OCI-LY1 (cell line): ENCODE measurements around the gene DUOX1.

Source experiments
- H2AFZ ChIP-seq: fragments of 200-600 bp; sonication (generic), shearing (Covaris generic); 2 replicates; pipeline ENCODE4 v1.6.0; 2014; ENCODE audit warnings: antibody characterized with exemption, mild to moderate bottlenecking, low read length
- H3F3A ChIP-seq: fragments of 200-600 bp; sonication (generic), shearing (Covaris generic); 2 replicates; pipeline ENCODE4 v1.6.0; 2014; ENCODE audit warnings: mild to moderate bottlenecking, antibody characterized with exemption, low read length, moderate library complexity; ENCODE audit not compliant: insufficient read depth
- H3K27ac ChIP-seq: fragments of 200-600 bp; sonication (generic); 2 replicates; pipeline ENCODE4 v1.5.1; 2014; ENCODE audit warnings: low read length, mixed run types, mild to moderate bottlenecking, low read depth; ENCODE audit not compliant: poor library complexity, severe bottlenecking
- H3K27me3 ChIP-seq: fragments of 200-600 bp; sonication (generic); 2 replicates; pipeline ENCODE4 v1.6.0; 2014; ENCODE audit warnings: antibody characterized with exemption, mild to moderate bottlenecking, low read length, moderate library complexity; ENCODE audit not compliant: insufficient read depth
- H3K36me3 ChIP-seq: fragments of 200-600 bp; sonication (generic); 2 replicates; pipeline ENCODE4 v1.6.1; 2014; ENCODE audit warnings: mild to moderate bottlenecking, antibody characterized with exemption, low read length, moderate library complexity, mixed read lengths; ENCODE audit not compliant: insufficient read depth
- H3K4me1 ChIP-seq: fragments of 200-600 bp; sonication (generic); 2 replicates; pipeline ENCODE4 v1.5.1; 2014; ENCODE audit warnings: mild to moderate bottlenecking, low read length, moderate library complexity; ENCODE audit not compliant: insufficient read depth, severe bottlenecking
- H3K4me2 ChIP-seq: fragments of 200-600 bp; sonication (generic), shearing (Covaris generic); 2 replicates; pipeline ENCODE4 v1.6.1; 2014; ENCODE audit warnings: low read length
- H3K4me3 ChIP-seq: fragments of 200-600 bp; sonication (generic); 2 replicates; pipeline ENCODE4 v1.5.1; 2014; ENCODE audit warnings: low read length, low read depth, mild to moderate bottlenecking, mixed read lengths; ENCODE audit not compliant: poor library complexity, severe bottlenecking
- H3K79me2 ChIP-seq: fragments of 200-600 bp; shearing (Covaris generic); 2 replicates; pipeline ENCODE4 v1.6.1; 2016; ENCODE audit warnings: mixed run types, low read length, mixed read lengths; ENCODE audit not compliant: insufficient read depth
- H3K9ac ChIP-seq: fragments of 200-600 bp; sonication (generic), shearing (Covaris generic); 2 replicates; pipeline ENCODE4 v1.6.1; 2014; ENCODE audit warnings: mild to moderate bottlenecking, low read length, mixed read lengths
- H3K9me2 ChIP-seq: fragments of 200-600 bp; sonication (generic), shearing (Covaris generic); 2 replicates; pipeline ENCODE4 v1.6.1; 2014; ENCODE audit warnings: low read depth, mild to moderate bottlenecking, low read length, mixed read lengths
- H3K9me3 ChIP-seq: fragments of 200-600 bp; shearing (Covaris generic); 2 replicates; pipeline ENCODE4 v1.6.1; 2014; ENCODE audit warnings: low read length, mixed read lengths
- H4K20me1 ChIP-seq: fragments of 200-600 bp; sonication (generic), shearing (Covaris generic); 2 replicates; pipeline ENCODE4 v1.6.0; 2016; ENCODE audit warnings: mild to moderate bottlenecking, low read length; ENCODE audit not compliant: insufficient read depth
- EZH2 ChIP-seq: fragments of 200-600 bp; sonication (generic), shearing (Covaris generic); IDR thresholded peaks from 2 replicates; pipeline ENCODE4 v1.8.0; 2017; ENCODE audit warnings: borderline replicate concordance, mixed run types, mild to moderate bottlenecking, antibody characterized with exemption, low read length, moderate library complexity, mixed read lengths
- TF ChIP-seq, protein P1 (sequence below): fragments of 200-600 bp; sonication (generic), shearing (Covaris generic); IDR thresholded peaks from 2 replicates; pipeline ENCODE4 v1.5.1; 2017; ENCODE audit warnings: mild to moderate bottlenecking, antibody characterized with exemption, low read length, moderate library complexity, mixed read lengths

The DUOX1 gene

DNA sequence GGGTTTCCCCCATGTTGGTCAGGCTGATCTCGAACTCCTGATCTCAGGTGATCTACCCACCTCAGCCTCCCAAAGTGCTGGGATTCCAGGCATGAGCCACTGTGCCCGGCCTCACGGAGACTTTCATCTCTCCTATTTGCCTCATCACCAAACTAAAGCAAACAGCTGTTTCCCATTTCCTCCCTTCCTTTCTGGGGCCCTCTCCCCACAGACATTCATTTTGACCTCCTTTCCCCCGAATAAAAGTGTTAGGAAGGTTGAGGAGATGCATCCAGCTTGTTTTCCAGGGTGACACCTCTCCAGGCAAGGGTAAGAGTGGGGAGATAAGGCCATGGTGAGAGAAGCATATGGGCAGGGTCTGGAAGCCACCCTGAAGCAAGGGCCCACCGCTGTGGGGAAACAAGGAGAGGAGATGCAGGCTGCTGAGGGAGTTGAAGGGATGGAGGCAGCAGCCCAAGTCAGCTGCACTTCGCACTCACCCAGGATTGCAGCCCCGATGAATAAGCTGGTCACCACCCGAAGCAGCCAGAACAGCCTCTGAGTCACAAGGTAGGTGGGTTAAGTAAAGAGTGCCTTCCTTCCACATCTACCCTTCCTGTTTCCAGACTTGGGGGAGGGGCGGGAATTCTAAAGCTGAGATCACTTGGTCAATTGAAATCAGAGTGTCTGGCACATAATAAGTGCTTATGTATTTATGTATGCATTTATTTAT lies 7.9 kb upstream of the DUOX1 start:
- Histone ChIP-seq H3K4me2 (no peak overlapping the region), H3F3A (no peaks in the 10 kb centered on the region), H3K9me2 (no peaks in the 10 kb centered on the region), H2AFZ (no peak overlapping the region), H3K9me3 (no peaks in the 10 kb centered on the region), H4K20me1 (no peaks in the 10 kb centered on the region), H3K9ac (no peak overlapping the region), H3K4me3 (no peak overlapping the region), H3K27ac (no peak overlapping the region), H3K79me2 (no peaks in the 10 kb centered on the region), H3K27me3 (no peaks in the 10 kb centered on the region), H3K4me1 (no peaks in the 10 kb centered on the region), H3K36me3 (no peaks in the 10 kb centered on the region)
- TF ChIP-seq, protein P1, sequence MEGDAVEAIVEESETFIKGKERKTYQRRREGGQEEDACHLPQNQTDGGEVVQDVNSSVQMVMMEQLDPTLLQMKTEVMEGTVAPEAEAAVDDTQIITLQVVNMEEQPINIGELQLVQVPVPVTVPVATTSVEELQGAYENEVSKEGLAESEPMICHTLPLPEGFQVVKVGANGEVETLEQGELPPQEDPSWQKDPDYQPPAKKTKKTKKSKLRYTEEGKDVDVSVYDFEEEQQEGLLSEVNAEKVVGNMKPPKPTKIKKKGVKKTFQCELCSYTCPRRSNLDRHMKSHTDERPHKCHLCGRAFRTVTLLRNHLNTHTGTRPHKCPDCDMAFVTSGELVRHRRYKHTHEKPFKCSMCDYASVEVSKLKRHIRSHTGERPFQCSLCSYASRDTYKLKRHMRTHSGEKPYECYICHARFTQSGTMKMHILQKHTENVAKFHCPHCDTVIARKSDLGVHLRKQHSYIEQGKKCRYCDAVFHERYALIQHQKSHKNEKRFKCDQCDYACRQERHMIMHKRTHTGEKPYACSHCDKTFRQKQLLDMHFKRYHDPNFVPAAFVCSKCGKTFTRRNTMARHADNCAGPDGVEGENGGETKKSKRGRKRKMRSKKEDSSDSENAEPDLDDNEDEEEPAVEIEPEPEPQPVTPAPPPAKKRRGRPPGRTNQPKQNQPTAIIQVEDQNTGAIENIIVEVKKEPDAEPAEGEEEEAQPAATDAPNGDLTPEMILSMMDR: no peak
- no peak for TF ChIP-seq EZH2

DNA sequence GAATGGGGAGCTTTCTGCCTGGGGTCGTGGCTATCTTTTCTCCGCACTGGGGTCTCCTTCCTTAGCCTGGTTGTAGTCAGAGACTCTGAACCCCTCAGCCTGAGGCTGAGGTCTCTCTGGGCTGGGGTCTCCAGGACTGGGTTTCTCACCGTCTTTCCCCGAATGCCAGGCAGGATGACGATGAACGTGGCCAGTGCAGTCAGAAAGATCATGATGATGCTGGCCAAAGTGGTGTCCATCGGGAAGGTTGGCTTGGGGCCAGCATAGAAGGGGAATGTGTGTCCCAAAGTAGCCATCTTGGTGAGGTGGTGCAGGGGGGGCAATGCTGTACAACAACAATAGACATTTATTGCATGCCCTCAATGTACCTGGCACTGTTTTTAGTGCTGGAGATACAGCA lies 7.1 kb upstream of the DUOX1 start:
- Histone ChIP-seq H3K36me3 (no peaks in the 10 kb centered on the region), H4K20me1 (no peaks in the 10 kb centered on the region), H3K4me3 (no peak overlapping the region), H3K9ac (no peak overlapping the region), H3K4me2 (no peak overlapping the region), H2AFZ (no peak overlapping the region), H3F3A (no peaks in the 10 kb centered on the region), H3K79me2 (no peaks in the 10 kb centered on the region), H3K9me3 (no peaks in the 10 kb centered on the region), H3K4me1 (no peaks in the 10 kb centered on the region), H3K27ac (no peak overlapping the region), H3K27me3 (no peaks in the 10 kb centered on the region), H3K9me2 (no peaks in the 10 kb centered on the region)
- TF ChIP-seq EZH2: no peak
- TF ChIP-seq, protein P1: no peak

DNA sequence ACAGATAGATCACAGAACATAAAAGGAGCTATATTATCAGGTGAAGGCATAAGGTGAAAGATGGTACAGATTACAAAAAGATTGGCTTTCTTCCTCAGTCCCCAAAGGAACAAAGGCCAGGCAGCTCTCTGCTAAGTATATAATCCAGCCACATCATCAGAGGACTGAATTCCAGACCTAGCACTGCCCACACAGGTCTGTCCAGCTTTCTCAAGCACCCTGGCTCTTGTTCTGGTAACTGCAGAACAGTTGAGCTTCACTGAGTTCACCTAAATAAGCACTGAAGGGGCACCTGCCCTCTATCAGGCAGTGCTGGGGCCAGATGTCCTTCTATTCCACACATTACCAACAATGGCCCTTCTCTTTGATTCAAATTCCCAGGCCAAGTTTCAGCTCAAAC lies 6.4 kb upstream of the DUOX1 start:
- Histone ChIP-seq H4K20me1 (no peaks in the 10 kb centered on the region), H3K9ac (no peak overlapping the region), H2AFZ (no peak overlapping the region), H3K27ac (no peak overlapping the region), H3K4me3 (no peak overlapping the region), H3F3A (no peaks in the 10 kb centered on the region), H3K79me2 (no peaks in the 10 kb centered on the region), H3K36me3 (no peaks in the 10 kb centered on the region), H3K9me2 (no peaks in the 10 kb centered on the region), H3K4me2 (no peak overlapping the region), H3K9me3 (no peaks in the 10 kb centered on the region), H3K4me1 (no peaks in the 10 kb centered on the region), H3K27me3 (no peaks in the 10 kb centered on the region)
- no peak for TF ChIP-seq EZH2
- TF ChIP-seq, protein P1: no peak
